Epithelial cell of proximal tubule (primary cell): ENCODE data around the gene AGFG1. TPM values are rescaled to one million over a fixed set of nuclear protein-coding genes. Genes with fewer than 3 reads are reported as not detected.

Experiments
- DNase-seq: peaks from one replicate; pipeline ENCODE4 v3.0.0-alpha.2; 2011; ENCODE audit warnings: low read depth
- H3K4me3 ChIP-seq: 2 replicates; pipeline ENCODE4 v1.5.1; 2011; ENCODE audit warnings: low read depth, mild to moderate bottlenecking, low read length
- CTCF ChIP-seq: conservative IDR thresholded peaks from 2 replicates; pipeline ENCODE4 v1.5.1; 2012; ENCODE audit warnings: low read depth, mild to moderate bottlenecking, low read length
- total RNA-seq: library from RNA; depleted of rRNA; stranded (reverse); fragments of >200 nt; gene quantifications from 2 replicates; pipeline ENCODE4 v1.2.3, GENCODE V29; 2015

Gene AGFG1
- total RNA-seq, 1 donor from 2014 or later: 75.8 TPM

GRCh38 chr2:227466887-227467600 lies 4.9 kb upstream of the AGFG1 start:
- no peak for TF ChIP-seq CTCF
- H3K4me3 ChIP-seq: no peak overlapping the region
- no peak for DNase-seq

GRCh38 chr2:227471412-227471811 lies 544 bp upstream of the AGFG1 start:
- DNase-seq: no peak
- H3K4me3 ChIP-seq: no peak overlapping the region
- no peak for TF ChIP-seq CTCF

GRCh38 chr2:227472265-227473121 lies 537 bp downstream of the AGFG1 start:
- DNase-seq: no peak
- H3K4me3 ChIP-seq: peak overlapping the region; percentile 77
- TF ChIP-seq CTCF: no peak

GRCh38 chr2:227473122-227473461 lies 1.1 kb downstream of the AGFG1 start:
- TF ChIP-seq CTCF: no peak
- no peak for DNase-seq
- H3K4me3 ChIP-seq: peak overlapping the region; percentile 77

- DNase-seq: no peak
- TF ChIP-seq CTCF: no peak
- H3K4me3 ChIP-seq: peak overlapping the region; percentile 77
Observed at GRCh38 chr2:227473806-227474205, 1.9 kb downstream of the AGFG1 start.

GRCh38 chr2:227474410-227474809 lies 2.5 kb downstream of the AGFG1 start:
- no peak overlapping the region for H3K4me3 ChIP-seq
- DNase-seq: no peak
- no peak for TF ChIP-seq CTCF
